GM12878 (cell line): ENCODE measurements around the gene ANKRD55. TPM values are rescaled to one million over a fixed set of nuclear protein-coding genes. Genes with fewer than 3 reads are reported as not detected.

Source experiments
- ATAC-seq: fragments of 200-7000 bp; cut with Tn5 transposase; 3 replicates; pipeline ENCODE4 v1.9.1; 2020; ENCODE audit warnings: mild to moderate bottlenecking, moderate library complexity
- BruUV-seq: library from RNA; stranded (reverse); fragments of 400-500 nt; replicated peaks from 2 replicates; lab custom pipeline; 2021; lab: Mats Ljungman, UMichigan
- CTCF ChIA-PET: fragments of 300-600 bp; sonication (Branson Sonifier 250); formaldehyde crosslinking; extraction: SDS; loops from one replicate; lab custom pipeline; 2021; ENCODE audit warnings: inconsistent platforms; lab: Yijun Ruan, JAX
- POLR2A ChIA-PET: fragments of 350-600 bp; formaldehyde crosslinking; extraction: SDS; loops from one replicate; lab custom pipeline; 2021; ENCODE audit warnings: inconsistent platforms; lab: Charles Lee
- RAD21 ChIA-PET: fragments of 300-600 bp; sonication (Branson Sonifier 250); formaldehyde crosslinking; loops from one replicate; lab custom pipeline; 2023; ENCODE audit warnings: antibody characterized with exemption; ENCODE audit not compliant: unreplicated experiment; lab: Charles Lee
- SMC1A ChIA-PET: fragments of 300-600 bp; sonication (Branson Sonifier 250); formaldehyde crosslinking; loops from one replicate; lab custom pipeline; 2023; ENCODE audit not compliant: unreplicated experiment, uncharacterized antibody; lab: Charles Lee
- DNase-seq: peaks from one replicate; pipeline ENCODE4 v3.0.0-alpha.2; 2011; ENCODE audit warnings: low read depth, low spot score
- FAIRE-seq: peaks from 3 replicates; lab custom pipeline; 2011; peaks lifted over from hg19 to GRCh38; lab: Jason Lieb, UNC
- H2AFZ ChIP-seq: 2 replicates; pipeline ENCODE4 v1.6.0; 2011; ENCODE audit warnings: low read depth, low read length, control low read depth; ENCODE audit not compliant: control insufficient read depth
- H3K27ac ChIP-seq: 2 replicates; pipeline ENCODE4 v1.5.1; 2011; ENCODE audit warnings: control low read depth; ENCODE audit not compliant: control insufficient read depth, insufficient read depth
- H3K27me3 ChIP-seq, 2 experiments: replicated peaks in 1 of 2; 2 replicates each; pipeline versions ENCODE4 v1.6.0 to v1.6.1; 2011; ENCODE audit warnings: low read length in 1 of 2; ENCODE audit not compliant: control insufficient read depth in 2 of 2, insufficient read depth in 2 of 2
- H3K36me3 ChIP-seq, 2 experiments: 2 replicates each; pipeline ENCODE4 v1.5.1; 2011; ENCODE audit warnings: low read length in 1 of 2; ENCODE audit not compliant: control insufficient read depth in 2 of 2, insufficient read depth in 2 of 2
- H3K4me1 ChIP-seq: 2 replicates; pipeline ENCODE4 v1.6.1; 2011; ENCODE audit warnings: mild to moderate bottlenecking, low read length, moderate library complexity, mixed read lengths; ENCODE audit not compliant: control insufficient read depth, insufficient read depth
- H3K4me2 ChIP-seq: 2 replicates; pipeline ENCODE4 v1.6.0; 2011; ENCODE audit warnings: control low read depth; ENCODE audit not compliant: control insufficient read depth, insufficient read depth
- H3K4me3 ChIP-seq: fragments of 200-600 bp; sonication (generic); 2 replicates; pipeline ENCODE4 v1.5.1; 2016
- H3K79me2 ChIP-seq: 2 replicates; pipeline ENCODE4 v1.6.0; 2011; ENCODE audit warnings: low read length; ENCODE audit not compliant: control insufficient read depth, insufficient read depth
- H3K9ac ChIP-seq: 2 replicates; pipeline ENCODE4 v1.8.0; 2011; ENCODE audit warnings: low read length, control low read depth, mixed read lengths; ENCODE audit not compliant: control insufficient read depth, insufficient read depth
- H3K9me3 ChIP-seq: replicated peaks from 3 replicates; pipeline ENCODE4 v1.5.1; 2011; ENCODE audit warnings: mild to moderate bottlenecking, low read length; ENCODE audit not compliant: control insufficient read depth, insufficient read depth
- H4K20me1 ChIP-seq: 2 replicates; pipeline ENCODE4 v1.6.0; 2011; ENCODE audit not compliant: control insufficient read depth, insufficient read depth
- BMI1 ChIP-seq: fragments of 450-650 bp; IDR thresholded peaks from 2 replicates; pipeline ENCODE4 v1.6.1; 2016; ENCODE audit warnings: mild to moderate bottlenecking, moderate library complexity, borderline replicate concordance
- ETV6 ChIP-seq, 2 experiments: fragments of 450-650 bp in 1 of 2; IDR thresholded peaks in 1 of 2; conservative IDR thresholded peaks in 1 of 2; 2 replicates each; pipeline ENCODE4 v1.6.1; 2014; ENCODE audit warnings: antibody characterized with exemption in 1 of 2, borderline replicate concordance in 1 of 2, low read depth in 1 of 2, mild to moderate bottlenecking in 1 of 2, moderate library complexity in 1 of 2
- KLF5 ChIP-seq: fragments of 450-650 bp; IDR thresholded peaks from 2 replicates; pipeline ENCODE4 v1.6.1; 2014; ENCODE audit warnings: mild to moderate bottlenecking; ENCODE audit not compliant: partially characterized antibody
- PBX3 ChIP-seq: IDR thresholded peaks from 2 replicates; pipeline ENCODE4 v1.6.1; 2011; ENCODE audit warnings: mild to moderate bottlenecking, low read depth, low read length, moderate library complexity; ENCODE audit not compliant: insufficient replicate concordance
- PKNOX1 ChIP-seq: fragments of 450-650 bp; IDR thresholded peaks from 2 replicates; pipeline ENCODE4 v1.6.1; 2016; ENCODE audit warnings: mild to moderate bottlenecking
- PRDM15 ChIP-seq: fragments of 450-650 bp; formaldehyde crosslinking; IDR thresholded peaks from 2 replicates; pipeline ENCODE4 v1.4.0; 2020; ENCODE audit warnings: mild to moderate bottlenecking, moderate library complexity
- RBBP5 ChIP-seq: fragments of 200-600 bp; sonication (generic); conservative IDR thresholded peaks from 2 replicates; pipeline ENCODE4 v1.6.1; 2016
- RELA ChIP-seq: fragments of 450-650 bp; IDR thresholded peaks from 2 replicates; pipeline ENCODE4 v1.8.0; 2014; ENCODE audit warnings: borderline replicate concordance; ENCODE audit not compliant: partially characterized antibody
- STAT3 ChIP-seq: IDR thresholded peaks from 2 replicates; pipeline ENCODE4 v1.6.1; 2011; ENCODE audit warnings: low read depth, low read length, improper control_type of control experiment
- ZBTB11 ChIP-seq: fragments of 450-650 bp; formaldehyde crosslinking; IDR thresholded peaks from 2 replicates; pipeline ENCODE4 v1.5.0; 2022; ENCODE audit warnings: mild to moderate bottlenecking, missing genetic modification characterization
- WGBS: methylation state at CpG from one replicate; pipeline ENCODE4 v1.1.6; 2016; ENCODE audit warnings: low lambda C conversion rate; ENCODE audit not compliant: insufficient replicate concordance, insufficient coverage; ENCODE audit errors: missing lambda C conversion rate; 5-methylcytosine and 5-hydroxymethylcytosine counted together
- in situ Hi-C: fragments of 300-500 bp; cut with MboI; formaldehyde crosslinking; loops from 9 replicates; pipeline ENCODE4 v1.14.3; 2018; ENCODE audit warnings: mixed read lengths
- intact Hi-C: fragments of 100-400 bp; cut with micrococcal nuclease; formaldehyde crosslinking; loops from one replicate; pipeline ENCODE4 v1.14.2; 2022; ENCODE audit not compliant: unreplicated experiment
- polyA plus RNA-seq, 11 experiments: library from polyadenylated mRNA; depleted of rRNA in 4 of 11; unstranded in 6 of 11; stranded (reverse) in 5 of 11; fragments of >200 nt; fragmentation: Nextera tagmentation in 4 of 11; fragmentation: Illumina TruSeq in 1 of 11; extraction: Ambion mirVana in 4 of 11; extraction: Trizol in 1 of 11; gene quantifications; 1 replicate in 1 of 11; 2 replicates in 10 of 11; pipeline versions ENCODE4 v1.2.1 to v1.2.3, GENCODE V29; 2011 to 2016; ENCODE audit warnings: inconsistent platforms in 2 of 11, missing spikeins in 2 of 11, low read depth in 1 of 11
- total RNA-seq, 4 experiments: library from RNA; depleted of rRNA in 3 of 4; stranded (reverse); fragments of >200 nt in 3 of 4; fragmentation: Illumina TruSeq in 1 of 4; extraction: Trizol in 1 of 4; gene quantifications; 2 replicates each; pipeline versions ENCODE4 v1.2.1 to v1.2.3, GENCODE V29; 2013 to 2021

Gene ANKRD55
- total and polyA plus RNA-seq, 10 of the 15 experiments (the other 5 are each of a cell fraction or from before 2014, with no cell fraction given): 0.04 TPM; not detected in 9

GRCh38 chr5:56190497-56190896 is 42.6 kb downstream of the ANKRD55 start (continued):
- TF ChIP-seq PRDM15 (no peak), ETV6 (conservative IDR thresholded peaks at IDR 0.05 in 1 of 2, IDR thresholded peaks at IDR 0.05 in 1 of 2; ENCODE audit: borderline replicate concordance in 1 of 2, low read depth in 1 of 2) (no peak)

GRCh38 chr5:56185768-56186311 is 47.3 kb downstream of the ANKRD55 start:
- DNase-seq: no peak
- Histone ChIP-seq H3K36me3 (no peaks in the 10 kb centered on the region), H3K4me3 (no peak overlapping the region), H3K27me3 (no peaks in the 10 kb centered on the region), H2AFZ (no peak overlapping the region), H3K79me2 (no peaks in the 10 kb centered on the region), H3K4me1 (no peaks in the 10 kb centered on the region), H3K27ac (no peak overlapping the region), H3K9ac (no peak overlapping the region), H4K20me1 (no peaks in the 10 kb centered on the region), H3K4me2 (no peak overlapping the region), H3K9me3 (peaks cover 5% of the 10 kb centered on the region; the same call in 2 of the 3 replicates)
- no peak for FAIRE-seq
- intact Hi-C loops: no loop called here
- in situ Hi-C loops: no loop called here
- CTCF ChIA-PET: no interaction called here
- POLR2A ChIA-PET: no interaction called here
- 64% methylated on average over 8 of the region's 8 CpGs for WGBS
- no peak for ATAC-seq
- no TSS peak for BruUV-seq
- SMC1A ChIA-PET: interaction anchor here (1.5 kb wide), 1 partner anchor 14 kb away, joined by 5 read pairs; no protein-coding TSS in a partner anchor
- RAD21 ChIA-PET: interaction anchor here (1.4 kb wide), 1 partner anchor 15 kb away, joined by 4 read pairs; no protein-coding TSS in a partner anchor
- TF ChIP-seq STAT3: no peak
- TF ChIP-seq RELA: no peak
- TF ChIP-seq ZBTB11 (CRISPR knock-in tag): no peak
- no peak for TF ChIP-seq KLF5
- no peak for TF ChIP-seq RBBP5
- TF ChIP-seq BMI1: no peak
- no peak for TF ChIP-seq PKNOX1
- no peak for TF ChIP-seq PBX3
